Caco-2 (cell line): ENCODE measurements around the gene SNX25. TPM values are rescaled to one million over a fixed set of nuclear protein-coding genes. Genes with fewer than 3 reads are reported as not detected.
A peak's percentile ranks its signal among the peaks of the same experiment; 100 is the strongest.

ENCODE experiments used
- BruUV-seq: library from RNA; stranded (reverse); fragments of 400-500 nt; replicated peaks from 2 replicates; lab custom pipeline; 2021; lab: Mats Ljungman, UMichigan
- CTCF ChIA-PET: fragments of 300-600 bp; sonication (Branson Sonifier 250); formaldehyde crosslinking; loops from one replicate; lab custom pipeline; 2022; ENCODE audit warnings: antibody characterized with exemption; lab: Charles Lee
- POLR2A ChIA-PET: fragments of 300-600 bp; sonication (Branson Sonifier 250); formaldehyde crosslinking; loops from one replicate; lab custom pipeline; 2022; ENCODE audit warnings: antibody characterized with exemption; lab: Charles Lee
- DNase-seq, 2 experiments: peaks; one replicate each; pipeline versions ENCODE4 v3.0.0 to v3.0.0-alpha.2; 2020 to 2022
- H3K27me3 ChIP-seq: replicated peaks from 2 replicates; pipeline ENCODE4 v1.6.0; 2011; ENCODE audit warnings: low read length; ENCODE audit not compliant: control insufficient read depth, insufficient read depth
- H3K36me3 ChIP-seq: 2 replicates; pipeline ENCODE4 v1.5.1; 2011; ENCODE audit warnings: low read length; ENCODE audit not compliant: control insufficient read depth, insufficient read depth
- H3K4me1 ChIP-seq: fragments of 250-450 bp; sonication (Bioruptor Pico); 2 replicates; pipeline ENCODE4 v1.5.1; 2020; ENCODE audit warnings: mild to moderate bottlenecking
- H3K4me3 ChIP-seq: 2 replicates; pipeline ENCODE4 v1.5.1; 2011; ENCODE audit warnings: low read depth, mild to moderate bottlenecking, control low read depth, low read length
- H3K9me3 ChIP-seq: fragments of 250-450 bp; sonication (Bioruptor Pico); 2 replicates; pipeline ENCODE4 v1.5.1; 2020; ENCODE audit warnings: mild to moderate bottlenecking, moderate library complexity
- H3K27ac Mint-ChIP-seq: one replicate; pipeline ENCODE4 v1.8.0; 2022; ENCODE audit warnings: mixed read lengths; ENCODE audit not compliant: unreplicated experiment
- H3K27me3 Mint-ChIP-seq: one replicate; pipeline ENCODE4 v1.8.0; 2022; ENCODE audit warnings: mixed read lengths; ENCODE audit not compliant: insufficient read depth, unreplicated experiment
- H3K36me3 Mint-ChIP-seq: one replicate; pipeline ENCODE4 v1.8.0; 2022; ENCODE audit warnings: mild to moderate bottlenecking, mixed read lengths; ENCODE audit not compliant: insufficient read depth, unreplicated experiment
- H3K4me1 Mint-ChIP-seq: one replicate; pipeline ENCODE4 v1.8.0; 2022; ENCODE audit warnings: low read depth, mixed read lengths; ENCODE audit not compliant: unreplicated experiment
- H3K4me3 Mint-ChIP-seq: one replicate; pipeline ENCODE4 v1.8.0; 2022; ENCODE audit warnings: mild to moderate bottlenecking, moderate library complexity, mixed read lengths; ENCODE audit not compliant: unreplicated experiment
- H3K9me3 Mint-ChIP-seq: one replicate; pipeline ENCODE4 v1.8.0; 2022; ENCODE audit warnings: mixed read lengths; ENCODE audit not compliant: unreplicated experiment
- intact Hi-C: fragments of 100-400 bp; cut with micrococcal nuclease; formaldehyde crosslinking; loops from one replicate; pipeline ENCODE4 v1.10.0; 2022; ENCODE audit not compliant: unreplicated experiment
- total RNA-seq: library from RNA; stranded (reverse); gene quantifications from 2 replicates; pipeline ENCODE4 v1.2.3, GENCODE V29; 2022
- TF ChIP-seq, protein P1 (sequence below), 2 experiments: fragments of 200-600 bp in 1 of 2; IDR thresholded peaks; 1 replicate in 1 of 2; 2 replicates in 1 of 2; pipeline versions ENCODE4 v1.5.1 to v1.8.0; 2011 to 2022; ENCODE audit warnings: antibody characterized with exemption in 1 of 2, control low read depth in 1 of 2, inconsistent platforms in 1 of 2, low read depth in 1 of 2, low read length in 1 of 2, mild to moderate bottlenecking in 1 of 2, moderate library complexity in 1 of 2; ENCODE audit not compliant: insufficient read depth in 1 of 2, severe bottlenecking in 1 of 2, unreplicated experiment in 1 of 2

Gene SNX25
- total RNA-seq, 1 experiment from 2014 or later: 9.3 TPM

GRCh38 chr4:185304541-185304940 is 95.1 kb downstream of the SNX25 start:
- no peak for DNase-seq
- Mint-ChIP-seq H3K9me3 (no peaks in the 10 kb centered on the region), H3K4me1 (peaks cover 18% of the 10 kb centered on the region), H3K27me3 (no peaks in the 10 kb centered on the region), H3K4me3 (no peak overlapping the region), H3K27ac (peak overlapping the region; percentile 64), H3K36me3 (no peaks in the 10 kb centered on the region)
- intact Hi-C loops: loop anchor here (2.0 kb wide), 1 partner anchor 162 kb away; the partner anchor contains the start of gene SLC25A4
- Histone ChIP-seq H3K36me3 (no peaks in the 10 kb centered on the region), H3K4me3 (no peak overlapping the region), H3K4me1 (peaks cover 15% of the 10 kb centered on the region), H3K9me3 (no peaks in the 10 kb centered on the region), H3K27me3 (no peaks in the 10 kb centered on the region)
- BruUV-seq: no TSS peak
- POLR2A ChIA-PET: no interaction called here
- TF ChIP-seq, protein P1, sequence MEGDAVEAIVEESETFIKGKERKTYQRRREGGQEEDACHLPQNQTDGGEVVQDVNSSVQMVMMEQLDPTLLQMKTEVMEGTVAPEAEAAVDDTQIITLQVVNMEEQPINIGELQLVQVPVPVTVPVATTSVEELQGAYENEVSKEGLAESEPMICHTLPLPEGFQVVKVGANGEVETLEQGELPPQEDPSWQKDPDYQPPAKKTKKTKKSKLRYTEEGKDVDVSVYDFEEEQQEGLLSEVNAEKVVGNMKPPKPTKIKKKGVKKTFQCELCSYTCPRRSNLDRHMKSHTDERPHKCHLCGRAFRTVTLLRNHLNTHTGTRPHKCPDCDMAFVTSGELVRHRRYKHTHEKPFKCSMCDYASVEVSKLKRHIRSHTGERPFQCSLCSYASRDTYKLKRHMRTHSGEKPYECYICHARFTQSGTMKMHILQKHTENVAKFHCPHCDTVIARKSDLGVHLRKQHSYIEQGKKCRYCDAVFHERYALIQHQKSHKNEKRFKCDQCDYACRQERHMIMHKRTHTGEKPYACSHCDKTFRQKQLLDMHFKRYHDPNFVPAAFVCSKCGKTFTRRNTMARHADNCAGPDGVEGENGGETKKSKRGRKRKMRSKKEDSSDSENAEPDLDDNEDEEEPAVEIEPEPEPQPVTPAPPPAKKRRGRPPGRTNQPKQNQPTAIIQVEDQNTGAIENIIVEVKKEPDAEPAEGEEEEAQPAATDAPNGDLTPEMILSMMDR (IDR thresholded peaks at IDR 0.05; ENCODE audit: insufficient read depth in 1 of 2, low read depth in 1 of 2, low read length in 1 of 2, severe bottlenecking in 1 of 2, unreplicated experiment in 1 of 2): no peak
- CTCF ChIA-PET: no interaction called here

DNA sequence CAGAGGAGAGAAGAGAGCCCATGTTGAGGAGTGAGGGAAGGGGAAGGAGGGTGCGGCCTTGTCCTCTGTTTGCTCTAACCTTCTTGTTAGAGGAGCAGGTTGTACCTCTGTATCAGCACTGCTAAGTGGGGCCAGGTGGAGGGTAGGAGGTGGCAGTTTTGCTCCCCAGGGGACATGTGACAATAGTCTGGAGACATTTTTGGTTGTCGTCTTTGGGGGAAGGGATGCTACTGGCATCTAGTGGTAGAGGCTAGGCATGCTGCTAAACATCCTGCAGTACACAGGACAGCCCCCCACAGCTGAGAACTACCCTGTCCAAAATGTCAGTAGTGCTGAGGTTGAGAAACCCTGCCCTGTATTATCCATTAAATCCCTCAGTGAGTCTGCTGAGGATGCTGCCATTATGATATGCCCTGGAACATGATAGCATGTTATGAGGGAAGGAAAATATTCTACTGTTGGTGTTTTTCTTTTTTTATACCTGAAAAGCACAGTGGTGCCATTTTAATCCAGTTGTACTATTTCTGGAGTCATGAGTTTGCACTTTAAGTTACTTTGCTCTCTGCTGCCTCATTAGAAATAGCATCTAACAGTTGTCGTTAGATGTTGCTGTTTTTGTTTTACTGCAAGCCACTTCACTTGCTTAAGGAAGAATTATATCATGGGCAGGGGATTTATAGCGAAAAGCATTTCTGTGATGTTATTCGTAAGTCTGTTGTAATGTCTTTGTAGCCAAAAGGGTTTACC is 95.7 kb downstream of the SNX25 start:
- BruUV-seq: no TSS peak
- intact Hi-C loops: loop anchor here (1.0 to 2.0 kb wide), 3 partner anchors 78 to 162 kb away; partner anchors contain the start of gene SLC25A4
- H3K4me3 Mint-ChIP-seq: no peak overlapping the region
- H3K36me3 Mint-ChIP-seq: no peaks in the 10 kb centered on the region
- Histone ChIP-seq H3K4me3 (no peak overlapping the region), H3K9me3 (no peaks in the 10 kb centered on the region), H3K27me3 (no peaks in the 10 kb centered on the region), H3K4me1 (peaks cover 15% of the 10 kb centered on the region), H3K36me3 (no peaks in the 10 kb centered on the region)
- H3K4me1 Mint-ChIP-seq: peaks cover 18% of the 10 kb centered on the region
- CTCF ChIA-PET: no interaction called here
- no peaks in the 10 kb centered on the region for H3K27me3 Mint-ChIP-seq
- peak overlapping the region; percentile 64 for H3K27ac Mint-ChIP-seq
- H3K9me3 Mint-ChIP-seq: no peaks in the 10 kb centered on the region
- TF ChIP-seq, protein P1 (IDR thresholded peaks at IDR 0.05; ENCODE audit: insufficient read depth in 1 of 2, low read depth in 1 of 2, low read length in 1 of 2, severe bottlenecking in 1 of 2, unreplicated experiment in 1 of 2): peak; percentile 24 to 55
- POLR2A ChIA-PET: no interaction called here
- peak; percentile 39 to 44 for DNase-seq

DNA sequence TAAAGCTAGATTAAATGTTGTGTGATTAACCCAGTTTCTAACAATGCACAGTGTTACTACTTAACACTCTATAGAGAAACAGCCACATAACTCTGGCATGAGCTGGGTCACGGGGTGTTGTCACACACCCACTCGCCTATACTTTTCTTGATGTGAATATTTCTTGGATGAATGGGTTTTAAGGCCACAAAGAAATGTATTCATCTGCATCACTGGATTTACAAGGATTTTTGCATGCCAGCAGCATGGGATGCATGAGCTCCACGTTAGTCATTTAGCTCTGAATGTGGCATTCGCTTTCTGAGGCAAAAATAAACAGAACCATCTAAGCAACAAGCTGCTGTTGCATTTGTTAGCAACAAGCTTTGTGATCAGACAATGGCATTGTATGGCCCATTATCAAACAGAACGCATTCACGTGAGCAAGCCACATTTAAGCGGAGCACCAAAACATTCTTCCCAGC is 96.6 kb downstream of the SNX25 start:
- ChIA-PET CTCF (interaction anchor here (0.7 to 1.0 kb wide), 2 partner anchors 79 to 97 kb away, joined by 3 read pairs; no protein-coding TSS in a partner anchor), POLR2A (no interaction called here)
- Mint-ChIP-seq H3K4me3 (no peak overlapping the region), H3K27ac (no peak overlapping the region), H3K9me3 (no peaks in the 10 kb centered on the region), H3K36me3 (peaks cover 2% of the 10 kb centered on the region), H3K27me3 (no peaks in the 10 kb centered on the region), H3K4me1 (peaks cover 18% of the 10 kb centered on the region)
- no peak overlapping the region for H3K4me3 ChIP-seq
- H3K36me3 ChIP-seq: no peaks in the 10 kb centered on the region
- no peaks in the 10 kb centered on the region for H3K9me3 ChIP-seq
- TF ChIP-seq, protein P1 (IDR thresholded peaks at IDR 0.05; ENCODE audit: insufficient read depth in 1 of 2, low read depth in 1 of 2, low read length in 1 of 2, severe bottlenecking in 1 of 2, unreplicated experiment in 1 of 2): no peak
- no peak for DNase-seq
- no TSS peak for BruUV-seq
- no peaks in the 10 kb centered on the region for H3K27me3 ChIP-seq
- H3K4me1 ChIP-seq: peaks cover 15% of the 10 kb centered on the region
- intact Hi-C loops: loop anchor here (1.0 to 2.0 kb wide), 3 partner anchors 79 to 163 kb away; partner anchors contain the start of gene SLC25A4
